K562 (cell line): Measurements from ENCODE around the gene CLSTN1. TPM values are rescaled to one million over a fixed set of nuclear protein-coding genes. Genes with fewer than 3 reads are reported as not detected.

Experiments
- ATAC-seq: fragments of 200-7000 bp; cut with Tn5 transposase; 3 replicates; pipeline ENCODE4 v1.9.1; 2020; ENCODE audit warnings: moderate library complexity
- BruUV-seq: library from RNA; stranded (reverse); fragments of 400-500 nt; replicated peaks from 2 replicates; lab custom pipeline; 2021; lab: Mats Ljungman, UMichigan
- CTCF ChIA-PET: fragments of 300-600 bp; formaldehyde crosslinking; extraction: SDS; loops from one replicate; lab custom pipeline; 2021; ENCODE audit warnings: low intra/inter-chr PET ratio; lab: Yijun Ruan, JAX
- POLR2A ChIA-PET: fragments of 300-600, 350-650 bp; sonication (Branson Sonifier 250); formaldehyde crosslinking; extraction: SDS; loops from one replicate; lab custom pipeline; 2021; ENCODE audit warnings: antibody characterized with exemption, inconsistent platforms; lab: Yijun Ruan, JAX
- DNase-seq, 4 experiments: peaks; one replicate each; pipeline versions ENCODE4 v3.0.0 to v3.0.0-alpha.2; 2011 to 2018; ENCODE audit warnings: low spot score in 3 of 4, mixed read lengths in 3 of 4; ENCODE audit errors: extremely low read depth in 1 of 4
- FAIRE-seq: peaks from 2 replicates; lab custom pipeline; 2011; peaks lifted over from hg19 to GRCh38; lab: Jason Lieb, UNC
- H2AFZ ChIP-seq: 2 replicates; pipeline ENCODE4 v1.6.0; 2011; ENCODE audit warnings: low read depth, low read length, control low read depth, inconsistent platforms
- H3K27ac ChIP-seq: fragments of 200-600 bp; 3 replicates; pipeline ENCODE4 v1.8.0; 2011; ENCODE audit warnings: low read depth, mild to moderate bottlenecking, control low read depth, inconsistent platforms, low read length, moderate library complexity, mixed read lengths; ENCODE audit errors: extremely low read depth
- H3K27me3 ChIP-seq, 2 experiments: fragments of 300-600 bp in 1 of 2; 2 replicates in 1 of 2; 3 replicates in 1 of 2; pipeline versions ENCODE4 v1.6.0 to v1.8.0; 2011; ENCODE audit warnings: inconsistent platforms in 2 of 2, low read length in 2 of 2, mild to moderate bottlenecking in 1 of 2, mixed read lengths in 1 of 2, moderate library complexity in 1 of 2; ENCODE audit not compliant: control insufficient read depth in 2 of 2, insufficient read depth in 2 of 2
- H3K36me3 ChIP-seq: fragments of 300-600 bp; 3 replicates; pipeline ENCODE4 v1.8.0; 2011; ENCODE audit warnings: mild to moderate bottlenecking, low read length, inconsistent platforms; ENCODE audit not compliant: control insufficient read depth, insufficient read depth
- H3K4me1 ChIP-seq, 2 experiments: fragments of 200-600 bp in 1 of 2; replicated peaks in 1 of 2; 2 replicates in 1 of 2; 3 replicates in 1 of 2; pipeline versions ENCODE4 v1.5.1 to v1.8.0; 2011; ENCODE audit warnings: inconsistent platforms in 2 of 2, low read length in 2 of 2, mild to moderate bottlenecking in 1 of 2, mixed read lengths in 1 of 2, moderate library complexity in 1 of 2; ENCODE audit not compliant: control insufficient read depth in 2 of 2, insufficient read depth in 2 of 2
- H3K4me2 ChIP-seq: 2 replicates; pipeline ENCODE4 v1.6.1; 2011; ENCODE audit warnings: low read length, control low read depth, inconsistent platforms, mixed read lengths; ENCODE audit not compliant: insufficient read depth
- H3K4me3 ChIP-seq: fragments of 200-600 bp; sonication (generic), shearing (Covaris generic); 2 replicates; pipeline ENCODE4 v1.5.1; 2016; ENCODE audit warnings: control low read depth, inconsistent platforms
- H3K79me2 ChIP-seq: fragments of 200-600 bp; 3 replicates; pipeline ENCODE4 v1.8.0; 2011; ENCODE audit warnings: low read length, inconsistent platforms; ENCODE audit not compliant: control insufficient read depth, insufficient read depth
- H3K9ac ChIP-seq, 2 experiments: 2 replicates each; pipeline versions ENCODE4 v1.6.0 to v1.6.1; 2011; ENCODE audit warnings: low read depth in 2 of 2, low read length in 2 of 2, control low read depth in 1 of 2, inconsistent platforms in 1 of 2, mild to moderate bottlenecking in 1 of 2, mixed read lengths in 1 of 2; ENCODE audit not compliant: insufficient read depth in 1 of 2
- H3K9me1 ChIP-seq: one replicate; pipeline ENCODE4 v1.6.0; 2011; ENCODE audit warnings: inconsistent platforms, mild to moderate bottlenecking, low read length, moderate library complexity; ENCODE audit not compliant: control insufficient read depth, insufficient read depth
- H3K9me3 ChIP-seq: replicated peaks from 2 replicates; pipeline ENCODE4 v1.5.1; 2011; ENCODE audit warnings: low read depth, low read length, inconsistent platforms; ENCODE audit not compliant: control insufficient read depth, insufficient read depth
- H4K20me1 ChIP-seq: replicated peaks from 2 replicates; pipeline ENCODE4 v1.6.1; 2011; ENCODE audit warnings: low read length, inconsistent platforms, mixed read lengths; ENCODE audit not compliant: control insufficient read depth, insufficient read depth
- FUS ChIP-seq: fragments of 200-400 bp; formaldehyde crosslinking; optimal IDR thresholded peaks from 2 replicates; pipeline ENCODE3; 2017; ENCODE audit warnings: low read depth, low read length
- KHSRP ChIP-seq: fragments of 450-650 bp; IDR thresholded peaks from 2 replicates; pipeline ENCODE4 v1.6.1; 2017
- PURB ChIP-seq: sonication (generic); formaldehyde crosslinking; IDR thresholded peaks from 2 replicates; pipeline ENCODE4 v1.9.0; 2021; ENCODE audit warnings: low read depth, mild to moderate bottlenecking, missing genetic modification reagents
- SLC30A9 ChIP-seq: fragments of 250-450 bp; sonication (Bioruptor Pico); IDR thresholded peaks from 2 replicates; pipeline ENCODE4 v1.8.0; 2022; ENCODE audit warnings: mild to moderate bottlenecking, moderate library complexity
- SMAD3 ChIP-seq: fragments of 450-650 bp; formaldehyde crosslinking; conservative IDR thresholded peaks from 2 replicates; pipeline ENCODE4 v1.4.0; 2020; ENCODE audit warnings: mild to moderate bottlenecking
- ZNF644 ChIP-seq: fragments of 200-800 bp; sonication (Bioruptor generic); IDR thresholded peaks from 2 replicates; pipeline ENCODE4 v1.6.1; 2016; ENCODE audit warnings: low read depth, missing genetic modification characterization, missing compliant biosample characterization
- ZNF780A ChIP-seq: fragments of 250-450 bp; sonication (Bioruptor Pico); IDR thresholded peaks from 2 replicates; pipeline ENCODE4 v1.5.0; 2021; ENCODE audit warnings: mild to moderate bottlenecking
- WGBS: fragments of 100-300 bp; shearing (Covaris generic); methylation state at CpG from one replicate; pipeline ENCODE4 v1.1.6; 2016; ENCODE audit warnings: low coverage, mixed read lengths; ENCODE audit not compliant: insufficient coverage; ENCODE audit errors: missing lambda C conversion rate; 5-methylcytosine and 5-hydroxymethylcytosine counted together
- in situ Hi-C: fragments of 300-500 bp; cut with MboI; formaldehyde crosslinking; loops from 4 replicates; pipeline ENCODE4 v1.15.0; 2018; ENCODE audit warnings: inconsistent platforms, mixed read lengths
- intact Hi-C: fragments of 100-400 bp; cut with micrococcal nuclease; formaldehyde crosslinking; loops from 2 replicates; pipeline ENCODE4 v1.14.2; 2022
- polyA plus RNA-seq, 8 experiments: library from polyadenylated mRNA; depleted of rRNA in 4 of 8; stranded (reverse) in 5 of 8; unstranded in 3 of 8; fragments of >200 nt; fragmentation: Nextera tagmentation in 2 of 8; fragmentation: Illumina TruSeq in 1 of 8; extraction: Ambion mirVana in 2 of 8; extraction: Trizol in 1 of 8; gene quantifications; 2 replicates each; pipeline versions ENCODE4 v1.2.1 to v1.2.3, GENCODE V29; 2011 to 2014; ENCODE audit warnings: inconsistent platforms in 1 of 8, missing spikeins in 1 of 8
- total RNA-seq, 7 experiments: library from RNA; depleted of rRNA in 6 of 7; stranded (reverse); fragments of >200 nt in 6 of 7; fragmentation: Illumina TruSeq in 2 of 7; extraction: Trizol in 2 of 7; gene quantifications; 2 replicates each; pipeline versions ENCODE4 v1.2.1 to v1.2.3, GENCODE V29; 2011 to 2021; ENCODE audit warnings: low replicate concordance in 1 of 7

CLSTN1 gene
- total and polyA plus RNA-seq, 9 of the 15 experiments (the other 6 are each of a cell fraction or from before 2014, with no cell fraction given) = 1.1 to 32.5 (median 13.3) TPM

GRCh38 chr1:9869831-9870251 lies 46.1 kb upstream of the CLSTN1 start:
- Histone ChIP-seq H3K79me2 (no peaks in the 10 kb centered on the region), H3K27me3 (no peaks in the 10 kb centered on the region), H4K20me1 (peaks cover 8% of the 10 kb centered on the region), H3K36me3 (peaks cover 4% of the 10 kb centered on the region; the same call in 1 of the 3 replicates), H2AFZ (no peak overlapping the region), H3K9me1 (no peaks in the 10 kb centered on the region), H3K9me3 (no peaks in the 10 kb centered on the region), H3K4me2 (no peak overlapping the region), H3K4me1 (peaks cover 0 to 25% of the 10 kb centered on the region in 2 experiments; a peak in 2 of 5 replicates), H3K27ac (no peak overlapping the region), H3K9ac (peak overlapping the region in 1 of 2 experiments; percentile 56; a peak in 1 of 4 replicates), H3K4me3 (no peak overlapping the region)
- ChIA-PET POLR2A (no interaction called here), CTCF (interaction anchor here (0.7 to 4.7 kb wide), 4 partner anchors 81 to 242 kb away, joined by 3 to 86 read pairs (median 31); no protein-coding TSS in a partner anchor)
- intact Hi-C loops = loop anchor here (5.0 to 10.0 kb wide), 2 partner anchors 148 to 375 kb away; no protein-coding TSS in a partner anchor
- DNase-seq (no peak), FAIRE-seq (no peak), ATAC-seq (no peak)
- WGBS = 53% methylated on average over 13 of the region's 13 CpGs
- in situ Hi-C loops = loop anchor here (5.0 to 10.0 kb wide), 4 partner anchors 75 to 557 kb away; partner anchors contain the start of genes LZIC and NMNAT1
- no TSS peak for BruUV-seq
- TF ChIP-seq KHSRP (no peak), ZNF644 (no peak), PURB (CRISPR knock-in tag) (no peak), SMAD3 (no peak), ZNF780A (no peak), SLC30A9 (CRISPR knock-in tag) (no peak), FUS (no peak)
